ENCODE results near the gene ROMO1. TPM values are rescaled to one million over a fixed set of nuclear protein-coding genes. Genes with fewer than 3 reads are reported as not detected.

Gene ROMO1
- total and polyA plus RNA-seq, 8 donors: 101 to 651 (median 345) TPM

DNA sequence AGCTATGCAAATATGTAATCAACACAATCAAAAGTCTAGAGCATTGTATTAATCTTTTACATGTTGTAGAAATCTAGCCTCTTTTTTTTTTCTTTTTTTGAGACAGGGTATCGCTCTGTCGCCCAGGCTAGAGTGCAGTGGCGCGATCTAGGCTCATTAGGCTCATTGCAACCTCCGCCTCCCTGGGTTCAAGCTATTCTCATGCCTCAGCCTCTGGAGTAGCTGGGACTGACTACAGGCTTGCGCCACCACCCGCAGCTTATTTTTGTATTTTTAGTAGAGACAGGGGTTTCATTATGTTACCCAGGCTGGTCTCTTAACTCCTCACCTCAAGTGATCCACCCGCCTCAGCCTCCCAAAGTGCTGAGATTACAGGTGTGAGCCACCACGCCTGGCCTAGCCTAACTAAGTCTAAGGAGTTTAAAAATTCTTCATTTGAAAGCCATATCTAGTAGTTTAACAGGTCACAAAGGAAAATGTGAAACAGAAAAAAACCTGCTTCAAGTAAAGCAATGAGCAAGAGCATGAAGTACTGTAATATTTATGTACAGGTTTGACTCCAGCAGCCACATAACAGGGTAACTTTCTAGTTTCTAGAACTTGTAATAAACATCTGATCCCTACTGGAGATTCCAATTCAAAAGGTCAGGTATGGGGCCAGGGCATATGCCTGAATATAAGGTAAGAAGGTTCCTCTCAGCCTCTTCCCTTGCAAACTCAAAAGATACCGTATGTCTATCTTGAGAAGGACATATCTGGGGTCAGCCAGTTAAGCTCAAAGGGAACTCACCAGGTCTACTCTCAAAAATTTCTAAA is 38.9 kb upstream of the ROMO1 start:
- peak overlapping the region in 1 of 5 donors; percentile 49 for H3K27ac ChIP-seq
- WGBS, 5 donors: 85 to 87% (median 87%) methylated on average over 10 of the region's 10 CpGs

DNA sequence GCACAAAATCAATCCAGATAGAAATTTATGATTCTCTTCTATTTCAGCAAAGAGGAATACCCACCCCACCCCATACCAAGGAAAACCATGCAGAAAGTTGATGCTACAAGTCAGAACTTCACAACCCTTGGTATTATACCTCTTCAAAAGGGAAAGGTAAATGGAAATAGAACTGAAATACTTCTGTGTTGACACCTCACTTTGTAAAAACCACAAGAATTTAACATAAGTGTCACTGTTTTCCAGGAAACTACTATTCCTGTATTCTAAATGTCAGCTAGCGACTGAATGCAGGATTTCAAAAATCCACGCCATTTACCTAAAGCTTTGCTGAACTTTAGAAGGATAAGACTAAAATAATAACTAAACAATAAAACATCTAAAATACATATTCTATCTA is 38.2 kb upstream of the ROMO1 start:
- peaks cover 0 to 5% (median 2%) of the 10 kb centered on the region in 4 donors for H3K36me3 ChIP-seq
- H3K27ac ChIP-seq: peak overlapping the region in 3 of 5 donors; percentile 19 to 99 (median 49)
- no peak for TF ChIP-seq POLR2A (IDR thresholded peaks at IDR 0.05)
- TF ChIP-seq POLR2AphosphoS5 (IDR thresholded peaks at IDR 0.05): no peak
- TF ChIP-seq, protein P1, sequence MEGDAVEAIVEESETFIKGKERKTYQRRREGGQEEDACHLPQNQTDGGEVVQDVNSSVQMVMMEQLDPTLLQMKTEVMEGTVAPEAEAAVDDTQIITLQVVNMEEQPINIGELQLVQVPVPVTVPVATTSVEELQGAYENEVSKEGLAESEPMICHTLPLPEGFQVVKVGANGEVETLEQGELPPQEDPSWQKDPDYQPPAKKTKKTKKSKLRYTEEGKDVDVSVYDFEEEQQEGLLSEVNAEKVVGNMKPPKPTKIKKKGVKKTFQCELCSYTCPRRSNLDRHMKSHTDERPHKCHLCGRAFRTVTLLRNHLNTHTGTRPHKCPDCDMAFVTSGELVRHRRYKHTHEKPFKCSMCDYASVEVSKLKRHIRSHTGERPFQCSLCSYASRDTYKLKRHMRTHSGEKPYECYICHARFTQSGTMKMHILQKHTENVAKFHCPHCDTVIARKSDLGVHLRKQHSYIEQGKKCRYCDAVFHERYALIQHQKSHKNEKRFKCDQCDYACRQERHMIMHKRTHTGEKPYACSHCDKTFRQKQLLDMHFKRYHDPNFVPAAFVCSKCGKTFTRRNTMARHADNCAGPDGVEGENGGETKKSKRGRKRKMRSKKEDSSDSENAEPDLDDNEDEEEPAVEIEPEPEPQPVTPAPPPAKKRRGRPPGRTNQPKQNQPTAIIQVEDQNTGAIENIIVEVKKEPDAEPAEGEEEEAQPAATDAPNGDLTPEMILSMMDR (IDR thresholded peaks at IDR 0.05): no peak
- TF ChIP-seq EP300 (IDR thresholded peaks at IDR 0.05): no peak
- intact Hi-C loops (cut with DNase I; ENCODE audit: low total_unique reads): no loop called here
- no peaks in the 10 kb centered on the region for H3K9me3 ChIP-seq
- 55 to 71% (median 63%) methylated on average over 2 of the region's 2 CpGs for WGBS, 5 donors
- peaks cover 46 to 76% (median 70%) of the 10 kb centered on the region in 4 donors for H3K4me1 ChIP-seq
- H3K27me3 ChIP-seq: no peaks in the 10 kb centered on the region
- peak overlapping the region in 1 of 4 donors; percentile 72 for H3K4me3 ChIP-seq
- peak in 1 of 2 donors; percentile 5 for DNase-seq

More for the DNA sequence above, 38.9 kb upstream of the ROMO1 start:
- peaks cover 0 to 8% (median 3%) of the 10 kb centered on the region in 4 donors for H3K36me3 ChIP-seq
- H3K27me3 ChIP-seq: no peaks in the 10 kb centered on the region
- intact Hi-C loops (cut with DNase I; ENCODE audit: low total_unique reads): no loop called here
- DNase-seq: no peak
- TF ChIP-seq EP300 (IDR thresholded peaks at IDR 0.05): no peak
- TF ChIP-seq POLR2A (IDR thresholded peaks at IDR 0.05): no peak
- no peak for TF ChIP-seq POLR2AphosphoS5 (IDR thresholded peaks at IDR 0.05)
- H3K9me3 ChIP-seq: no peaks in the 10 kb centered on the region
- peaks cover 46 to 78% (median 71%) of the 10 kb centered on the region in 4 donors for H3K4me1 ChIP-seq
- peak overlapping the region in 1 of 4 donors; percentile 72 for H3K4me3 ChIP-seq

DNA sequence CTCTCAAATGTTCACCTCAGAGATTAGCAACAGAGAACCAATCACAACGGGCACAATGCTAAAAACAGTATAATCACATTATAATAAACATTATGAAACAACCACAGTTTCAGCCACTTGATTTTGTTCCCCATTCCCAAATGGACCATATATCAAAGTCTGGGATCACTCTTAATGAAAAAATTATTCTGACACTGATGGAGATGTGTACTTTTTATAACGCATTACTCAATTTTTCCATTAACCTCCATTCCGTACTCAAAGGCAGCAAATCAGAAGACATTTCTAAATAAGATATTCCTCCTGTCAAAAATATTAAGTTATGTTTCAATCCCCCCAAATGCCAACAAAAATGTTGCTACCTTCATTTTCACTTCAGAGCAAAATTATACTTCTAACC is 37.3 kb upstream of the ROMO1 start:
- intact Hi-C loops (cut with DNase I; ENCODE audit: low total_unique reads): no loop called here
- TF ChIP-seq POLR2A (IDR thresholded peaks at IDR 0.05) (no peak), POLR2AphosphoS5 (IDR thresholded peaks at IDR 0.05) (no peak), EP300 (IDR thresholded peaks at IDR 0.05) (no peak)
- TF ChIP-seq, protein P1 (IDR thresholded peaks at IDR 0.05): no peak
- peak overlapping the region in 3 of 5 donors; percentile 19 to 99 (median 49) for H3K27ac ChIP-seq
- peak overlapping the region in 2 of 4 donors; percentile 57 to 72 for H3K4me3 ChIP-seq
- H3K4me1 ChIP-seq: peaks cover 46 to 68% (median 63%) of the 10 kb centered on the region in 4 donors
- no peaks in the 10 kb centered on the region for H3K27me3 ChIP-seq
- no peaks in the 10 kb centered on the region for H3K9me3 ChIP-seq
- 14 to 24% (median 20%) methylated on average over 3 of the region's 3 CpGs for WGBS, 5 donors
- no peaks in the 10 kb centered on the region for H3K36me3 ChIP-seq
- no peak for DNase-seq

DNA sequence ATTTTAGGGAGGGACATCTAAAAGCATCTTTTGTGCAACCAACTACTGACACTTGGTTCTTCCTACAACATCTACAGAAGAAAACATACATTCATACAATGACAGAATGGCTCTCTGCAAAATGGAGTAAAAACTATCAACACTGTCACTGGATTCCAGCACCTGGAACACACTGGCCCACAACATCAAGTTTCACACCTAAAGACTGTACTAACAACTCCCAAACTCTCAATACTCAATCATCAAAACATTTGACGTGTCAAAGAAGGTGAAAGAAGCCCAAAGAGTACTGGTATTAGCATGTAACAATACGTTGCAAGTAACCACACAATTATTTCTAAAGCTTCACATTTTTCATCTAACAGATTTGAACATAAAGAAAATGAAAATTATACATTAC is 36.7 kb upstream of the ROMO1 start:
- Histone ChIP-seq H3K4me3 (peak overlapping the region; percentile 12 to 72 (median 62)), H3K4me1 (peaks cover 45 to 61% (median 56%) of the 10 kb centered on the region in 4 donors), H3K27ac (peak overlapping the region in 3 of 5 donors; percentile 49 to 99 (median 96)), H3K36me3 (peaks cover 0 to under 1% (median 0%) of the 10 kb centered on the region in 4 donors), H3K27me3 (no peaks in the 10 kb centered on the region), H3K9me3 (no peaks in the 10 kb centered on the region)
- TF ChIP-seq, protein P1 (IDR thresholded peaks at IDR 0.05): no peak
- TF ChIP-seq EP300 (IDR thresholded peaks at IDR 0.05) (no peak), POLR2AphosphoS5 (IDR thresholded peaks at IDR 0.05) (no peak), POLR2A (IDR thresholded peaks at IDR 0.05) (no peak)
- WGBS, 5 donors: 9 to 16% (median 13%) methylated on average over 2 of the region's 2 CpGs
- DNase-seq: no peak
- intact Hi-C loops (cut with DNase I; ENCODE audit: low total_unique reads): no loop called here
